HepG2 (cell line): ENCODE measurements around the gene RPLP2. TPM values are rescaled to one million over a fixed set of nuclear protein-coding genes. Genes with fewer than 3 reads are reported as not detected.

ENCODE experiments used
- CENPT ChIP-seq: sonication (generic); formaldehyde crosslinking; IDR thresholded peaks from 2 replicates; pipeline ENCODE4 v1.8.0; 2022; ENCODE audit warnings: low read depth, mild to moderate bottlenecking, moderate library complexity, missing genetic modification reagents
- FOXP4 ChIP-seq: sonication (generic); formaldehyde crosslinking; IDR thresholded peaks from 2 replicates; pipeline ENCODE4 v1.4.0; 2020; ENCODE audit warnings: missing genetic modification reagents
- GTF2F1 ChIP-seq: fragments of 150-350 bp; IDR thresholded peaks from 2 replicates; pipeline ENCODE4 v1.6.1; 2014; ENCODE audit warnings: low read length
- KLF16 ChIP-seq, 2 experiments: sonication (generic) in 1 of 2; formaldehyde crosslinking in 1 of 2; IDR thresholded peaks; 2 replicates each; pipeline versions ENCODE4 v1.6.1 to v1.8.0; 2016 to 2023; ENCODE audit warnings: missing genetic modification reagents in 2 of 2, missing compliant biosample characterization in 1 of 2
- PHF20 ChIP-seq: sonication (generic); formaldehyde crosslinking; IDR thresholded peaks from 2 replicates; pipeline ENCODE4 v1.5.0; 2020; ENCODE audit warnings: mild to moderate bottlenecking, missing genetic modification reagents
- RAD21 ChIP-seq: fragments of 450-650 bp; formaldehyde crosslinking; IDR thresholded peaks from 2 replicates; pipeline ENCODE4 v1.5.0; 2020; ENCODE audit warnings: mild to moderate bottlenecking
- RELA ChIP-seq: sonication (generic); formaldehyde crosslinking; IDR thresholded peaks from 2 replicates; pipeline ENCODE4 v1.4.0; 2020; ENCODE audit warnings: missing genetic modification reagents
- SNAI1 ChIP-seq: sonication (generic); formaldehyde crosslinking; IDR thresholded peaks from 2 replicates; pipeline ENCODE4 v1.5.0; 2020; ENCODE audit warnings: mild to moderate bottlenecking, missing genetic modification reagents, borderline replicate concordance
- THAP9 ChIP-seq: sonication (generic); formaldehyde crosslinking; IDR thresholded peaks from 2 replicates; pipeline ENCODE4; 2020; ENCODE audit warnings: missing genetic modification reagents, mild to moderate bottlenecking, borderline replicate concordance
- UBTF ChIP-seq: sonication (generic); formaldehyde crosslinking; IDR thresholded peaks from 2 replicates; pipeline ENCODE4 v1.4.0; 2020; ENCODE audit warnings: mild to moderate bottlenecking, missing genetic modification reagents
- ZBTB34 ChIP-seq: sonication (generic); formaldehyde crosslinking; IDR thresholded peaks from 2 replicates; pipeline ENCODE4 v1.8.0; 2022; ENCODE audit warnings: mild to moderate bottlenecking, missing genetic modification reagents
- ZBTB7A ChIP-seq: sonication (generic); formaldehyde crosslinking; IDR thresholded peaks from 2 replicates; pipeline ENCODE4 v1.8.0; 2022; ENCODE audit warnings: mild to moderate bottlenecking, missing genetic modification reagents
- ZNF225 ChIP-seq: sonication (generic); formaldehyde crosslinking; IDR thresholded peaks from 2 replicates; pipeline ENCODE4 v1.4.0; 2020; ENCODE audit warnings: mild to moderate bottlenecking, missing genetic modification reagents
- ZNF451 ChIP-seq: sonication (generic); formaldehyde crosslinking; IDR thresholded peaks from 2 replicates; pipeline ENCODE4 v1.5.0; 2020; ENCODE audit warnings: mild to moderate bottlenecking, missing genetic modification reagents
- ZNF780A ChIP-seq: sonication (generic); formaldehyde crosslinking; IDR thresholded peaks from 2 replicates; pipeline ENCODE4 v1.8.0; 2022; ENCODE audit warnings: mild to moderate bottlenecking, missing genetic modification reagents, moderate library complexity
- polyA plus RNA-seq, 8 experiments: library from polyadenylated mRNA; depleted of rRNA in 3 of 8; stranded (reverse) in 7 of 8; unstranded in 1 of 8; fragments of >200 nt; fragmentation: Illumina TruSeq in 4 of 8; extraction: Trizol in 4 of 8; gene quantifications; 2 replicates each; pipeline versions ENCODE4 v1.2.1 to v1.2.3, GENCODE V29; 2011 to 2016; ENCODE audit warnings: low read depth in 4 of 8, missing spikeins in 1 of 8, mixed read lengths in 1 of 8; ENCODE audit not compliant: insufficient read depth in 1 of 8
- total RNA-seq, 5 experiments: library from RNA; depleted of rRNA; stranded (reverse); fragments of >200 nt; fragmentation: Illumina TruSeq; extraction: Trizol; gene quantifications; 2 replicates each; pipeline ENCODE4 v1.2.3, GENCODE V29; 2016; ENCODE audit warnings: low read depth in 1 of 5
- TF ChIP-seq, protein P1 (sequence below): IDR thresholded peaks from 2 replicates; pipeline ENCODE4 v1.6.1; 2018; ENCODE audit warnings: missing genetic modification reagents
- TF ChIP-seq, protein P2 (sequence below): sonication (generic); formaldehyde crosslinking; IDR thresholded peaks from 2 replicates; pipeline ENCODE4 v1.8.0; 2022; ENCODE audit warnings: mild to moderate bottlenecking, missing genetic modification reagents, moderate library complexity

The RPLP2 gene
- total and polyA plus RNA-seq, 2 of the 13 experiments (the other 11 are each of a cell fraction or from before 2014, with no cell fraction given): 978 to 2,106 TPM

- TF ChIP-seq THAP9 (CRISPR knock-in tag) (peak; percentile 96), CENPT (peak; percentile 74), UBTF (CRISPR knock-in tag) (peak; percentile 98), ZBTB34 (0 out of 2 replicates have a peak, but pooled peaks have one; percentile 68), KLF16 (CRISPR knock-in tag; IDR thresholded peaks at IDR 0.05) (peak in 1 of 2 experiments; percentile 91; a peak in 2 of 4 replicates), FOXP4 (CRISPR knock-in tag) (no peak), GTF2F1 (peak; percentile 87; the same call in 1 of the 2 replicates), ZBTB7A (CRISPR knock-in tag) (peak; percentile 48; the same call in 1 of the 2 replicates), ZNF780A (peak; percentile 57; the same call in 1 of the 2 replicates), ZNF225 (CRISPR knock-in tag) (peak; percentile 93), ZNF451 (CRISPR knock-in tag) (no peak), RELA (CRISPR knock-in tag) (0 out of 2 replicates have a peak, but pooled peaks have one; percentile 10), RAD21 (CRISPR knock-in tag) (peak; percentile 18; the same call in 1 of the 2 replicates), PHF20 (peak; percentile 94), SNAI1 (CRISPR knock-in tag) (peak; percentile 18; the same call in 1 of the 2 replicates)
- TF ChIP-seq, protein P1, sequence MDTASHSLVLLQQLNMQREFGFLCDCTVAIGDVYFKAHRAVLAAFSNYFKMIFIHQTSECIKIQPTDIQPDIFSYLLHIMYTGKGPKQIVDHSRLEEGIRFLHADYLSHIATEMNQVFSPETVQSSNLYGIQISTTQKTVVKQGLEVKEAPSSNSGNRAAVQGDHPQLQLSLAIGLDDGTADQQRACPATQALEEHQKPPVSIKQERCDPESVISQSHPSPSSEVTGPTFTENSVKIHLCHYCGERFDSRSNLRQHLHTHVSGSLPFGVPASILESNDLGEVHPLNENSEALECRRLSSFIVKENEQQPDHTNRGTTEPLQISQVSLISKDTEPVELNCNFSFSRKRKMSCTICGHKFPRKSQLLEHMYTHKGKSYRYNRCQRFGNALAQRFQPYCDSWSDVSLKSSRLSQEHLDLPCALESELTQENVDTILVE (CRISPR knock-in tag): 0 out of 2 replicates have a peak, but pooled peaks have one; percentile 15
- TF ChIP-seq, protein P2, sequence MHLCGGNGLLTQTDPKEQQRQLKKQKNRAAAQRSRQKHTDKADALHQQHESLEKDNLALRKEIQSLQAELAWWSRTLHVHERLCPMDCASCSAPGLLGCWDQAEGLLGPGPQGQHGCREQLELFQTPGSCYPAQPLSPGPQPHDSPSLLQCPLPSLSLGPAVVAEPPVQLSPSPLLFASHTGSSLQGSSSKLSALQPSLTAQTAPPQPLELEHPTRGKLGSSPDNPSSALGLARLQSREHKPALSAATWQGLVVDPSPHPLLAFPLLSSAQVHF: peak; percentile 54; the same call in 1 of the 2 replicates
These were observed at the start of gene RPLP2 (continued) for GRCh38 chr11:809287-810039.
